Mammary epithelial cell (primary cell): ENCODE results near the gene ATP8B3.
A peak's percentile ranks its signal among the peaks of the same experiment; 100 is the strongest.

Experiments used
- EZH2 ChIP-seq: IDR thresholded peaks from 2 replicates; pipeline ENCODE4 v1.6.1; 2012; ENCODE audit warnings: low read length, inconsistent platforms, borderline replicate concordance
- TF ChIP-seq, protein P1 (sequence below), 2 donors: IDR thresholded peaks in 1 of 2; conservative IDR thresholded peaks in 1 of 2; 2 replicates each; pipeline ENCODE4 v1.5.1; 2011 to 2012; ENCODE audit warnings: inconsistent platforms in 2 of 2, low read length in 2 of 2, mild to moderate bottlenecking in 2 of 2, control low read depth in 1 of 2, low read depth in 1 of 2; ENCODE audit not compliant: insufficient read depth in 1 of 2; ENCODE audit errors: extremely low read depth in 1 of 2

DNA sequence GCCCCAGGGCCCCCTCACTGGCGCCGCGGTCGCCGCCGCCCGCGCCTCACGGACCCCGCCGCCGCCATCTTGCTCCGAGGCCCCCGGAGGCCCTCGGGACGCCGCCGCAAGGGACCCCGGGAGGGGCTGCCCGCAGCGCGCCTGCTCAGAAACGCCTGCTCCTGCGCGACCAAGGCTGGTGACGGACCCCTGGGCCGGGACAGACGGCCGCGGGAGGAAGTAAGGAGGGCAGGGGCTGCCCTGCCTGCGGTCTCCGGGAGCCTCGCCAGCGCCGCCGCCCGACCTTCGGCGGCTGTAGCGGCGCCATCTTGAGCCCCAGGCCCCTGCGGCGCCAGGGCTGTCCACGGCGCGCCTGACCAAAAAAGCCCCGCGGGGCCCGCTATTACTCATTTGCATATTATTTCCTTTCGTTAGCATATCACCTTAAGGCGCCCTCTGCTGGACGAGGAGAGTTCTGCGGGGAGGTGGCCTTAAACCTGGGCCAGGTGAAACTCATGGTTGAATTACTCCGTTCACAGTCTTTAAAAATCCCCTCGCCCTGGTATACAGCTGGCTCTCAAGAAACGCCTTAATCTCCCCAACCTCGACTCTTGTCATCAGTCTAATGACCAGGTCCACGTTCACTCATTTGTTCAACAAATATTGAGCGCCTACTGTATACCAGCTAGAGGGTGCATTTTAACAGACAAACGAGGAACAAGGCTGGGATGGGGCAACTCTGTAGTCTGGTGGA lies 36.5 kb upstream of the ATP8B3 start, which contains the start of gene REXO1:
- TF ChIP-seq, protein P1, sequence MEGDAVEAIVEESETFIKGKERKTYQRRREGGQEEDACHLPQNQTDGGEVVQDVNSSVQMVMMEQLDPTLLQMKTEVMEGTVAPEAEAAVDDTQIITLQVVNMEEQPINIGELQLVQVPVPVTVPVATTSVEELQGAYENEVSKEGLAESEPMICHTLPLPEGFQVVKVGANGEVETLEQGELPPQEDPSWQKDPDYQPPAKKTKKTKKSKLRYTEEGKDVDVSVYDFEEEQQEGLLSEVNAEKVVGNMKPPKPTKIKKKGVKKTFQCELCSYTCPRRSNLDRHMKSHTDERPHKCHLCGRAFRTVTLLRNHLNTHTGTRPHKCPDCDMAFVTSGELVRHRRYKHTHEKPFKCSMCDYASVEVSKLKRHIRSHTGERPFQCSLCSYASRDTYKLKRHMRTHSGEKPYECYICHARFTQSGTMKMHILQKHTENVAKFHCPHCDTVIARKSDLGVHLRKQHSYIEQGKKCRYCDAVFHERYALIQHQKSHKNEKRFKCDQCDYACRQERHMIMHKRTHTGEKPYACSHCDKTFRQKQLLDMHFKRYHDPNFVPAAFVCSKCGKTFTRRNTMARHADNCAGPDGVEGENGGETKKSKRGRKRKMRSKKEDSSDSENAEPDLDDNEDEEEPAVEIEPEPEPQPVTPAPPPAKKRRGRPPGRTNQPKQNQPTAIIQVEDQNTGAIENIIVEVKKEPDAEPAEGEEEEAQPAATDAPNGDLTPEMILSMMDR (conservative IDR thresholded peaks at IDR 0.05 in 1 of 2, IDR thresholded peaks at IDR 0.05 in 1 of 2; ENCODE audit: extremely low read depth in 1 of 2, insufficient read depth in 1 of 2, low read depth in 1 of 2, low read length in 2 of 2), result peak; percentile 84 to 91
- TF ChIP-seq EZH2, result no peak
